IPS-20b (cell line): ENCODE results near the gene KIRREL3.

Source experiments
- H3K27ac ChIP-seq: one replicate; pipeline ENCODE4 v1.5.1; 2013; ENCODE audit warnings: low read length
- H3K27me3 ChIP-seq: 2 replicates; pipeline ENCODE4 v1.6.1; 2013; ENCODE audit warnings: mild to moderate bottlenecking, low read length, inconsistent platforms; ENCODE audit not compliant: insufficient read depth
- H3K36me3 ChIP-seq: 2 replicates; pipeline ENCODE4 v1.6.1; 2013; ENCODE audit warnings: low read depth, mild to moderate bottlenecking, inconsistent platforms, low read length, moderate library complexity; ENCODE audit not compliant: insufficient read depth
- H3K4me1 ChIP-seq: 2 replicates; pipeline ENCODE4 v1.6.1; 2013; ENCODE audit warnings: mild to moderate bottlenecking, control low read depth, inconsistent platforms, low read length, moderate library complexity; ENCODE audit not compliant: insufficient read depth
- H3K4me3 ChIP-seq: 2 replicates; pipeline ENCODE4 v1.5.1; 2013; ENCODE audit warnings: mild to moderate bottlenecking, low read length, inconsistent platforms
- H3K9ac ChIP-seq: 2 replicates; pipeline ENCODE4 v1.6.1; 2013; ENCODE audit warnings: low read depth, mild to moderate bottlenecking, inconsistent platforms, low read length, moderate library complexity
- H3K9me3 ChIP-seq: 2 replicates; pipeline ENCODE4 v1.6.1; 2013; ENCODE audit warnings: mild to moderate bottlenecking, low read depth, low read length, inconsistent platforms; ENCODE audit not compliant: insufficient read depth

KIRREL3 gene

GRCh38 chr11:126415669-126416420 is 584.7 kb downstream of the KIRREL3 start:
- Histone ChIP-seq H3K36me3 (peaks cover 6% of the 10 kb centered on the region; the same call in 1 of the 2 replicates), H3K27me3 (peaks cover 9% of the 10 kb centered on the region), H3K4me1 (no peaks in the 10 kb centered on the region), H3K9ac (peak overlapping the region; percentile 54; the same call in 1 of the 2 replicates), H3K4me3 (peak overlapping the region; percentile 48; the same call in 1 of the 2 replicates), H3K27ac (no peak overlapping the region), H3K9me3 (no peaks in the 10 kb centered on the region)

DNA sequence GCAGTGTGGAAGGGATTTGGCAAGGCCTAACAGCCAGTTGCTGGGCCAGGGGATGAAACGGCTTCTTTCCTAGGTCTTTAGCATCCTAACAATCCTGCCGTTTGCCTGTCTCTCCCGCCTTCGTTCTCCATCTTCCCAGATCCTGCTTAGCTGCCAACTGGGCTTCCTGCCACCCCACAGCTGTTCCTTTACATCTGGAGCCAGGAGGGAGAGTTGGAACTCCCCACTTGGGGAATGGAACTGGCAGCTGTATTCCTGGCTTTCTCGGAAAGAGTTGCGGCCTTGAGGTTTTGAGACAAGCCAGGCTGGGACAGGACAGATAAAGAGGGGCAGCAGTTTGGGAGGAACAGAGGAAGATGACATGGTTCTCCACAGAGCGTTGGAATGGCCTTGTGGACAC is 585.4 kb downstream of the KIRREL3 start:
- no peaks in the 10 kb centered on the region for H3K4me1 ChIP-seq
- peaks cover 6% of the 10 kb centered on the region for H3K36me3 ChIP-seq
- peaks cover 9% of the 10 kb centered on the region for H3K27me3 ChIP-seq
- no peaks in the 10 kb centered on the region for H3K9me3 ChIP-seq
- H3K27ac ChIP-seq = no peak overlapping the region
- H3K4me3 ChIP-seq = no peak overlapping the region
- no peak overlapping the region for H3K9ac ChIP-seq

DNA sequence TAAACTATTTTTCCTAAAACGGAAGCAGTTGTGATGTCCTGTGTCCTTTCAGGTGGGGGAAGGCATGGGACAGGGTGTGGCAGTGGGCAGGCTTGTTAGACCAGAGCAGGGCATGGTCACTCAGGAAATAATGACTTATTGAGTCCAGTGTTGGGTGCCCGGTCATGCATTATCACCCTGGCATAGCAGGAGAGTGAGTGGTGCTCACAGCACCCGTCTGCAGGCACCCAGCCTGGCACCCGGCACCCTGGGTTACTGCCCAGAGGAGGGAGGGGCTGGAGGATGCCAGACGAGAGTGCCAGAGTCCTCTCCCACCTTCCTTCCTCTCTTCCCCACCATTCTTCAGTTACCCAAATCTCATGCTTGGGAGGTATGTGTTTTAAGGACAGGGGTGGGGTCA is 586.0 kb downstream of the KIRREL3 start:
- Histone ChIP-seq H3K9ac (no peak overlapping the region), H3K4me3 (no peak overlapping the region), H3K36me3 (peaks cover 6% of the 10 kb centered on the region), H3K27ac (no peak overlapping the region), H3K9me3 (no peaks in the 10 kb centered on the region), H3K4me1 (no peaks in the 10 kb centered on the region), H3K27me3 (peaks cover 9% of the 10 kb centered on the region)

DNA sequence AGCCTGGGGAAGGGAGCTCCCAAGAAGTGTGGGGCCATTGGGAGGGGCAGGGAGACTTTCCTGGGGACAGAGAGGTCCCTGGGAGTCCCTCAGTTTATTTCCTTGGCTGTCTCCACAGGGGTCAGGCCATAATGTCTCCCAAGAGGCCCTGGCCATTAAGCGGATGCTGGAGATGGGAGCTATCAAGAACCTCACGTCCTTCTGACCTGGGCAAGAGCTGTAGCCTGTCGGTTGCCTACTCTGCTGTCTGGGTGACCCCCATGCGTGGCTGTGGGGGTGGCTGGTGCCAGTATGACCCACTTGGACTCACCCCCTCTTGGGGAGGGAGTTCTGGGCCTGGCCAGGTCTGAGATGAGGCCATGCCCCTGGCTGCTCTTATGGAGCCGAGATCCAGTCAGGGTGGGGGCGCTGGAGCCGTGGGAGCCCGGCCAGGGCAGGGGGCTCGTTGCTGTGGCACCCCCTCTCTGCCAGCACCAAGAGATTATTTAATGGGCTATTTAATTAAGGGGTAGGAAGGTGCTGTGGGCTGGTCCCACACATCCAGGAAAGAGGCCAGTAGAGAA is 586.6 kb downstream of the KIRREL3 start:
- H3K27ac ChIP-seq = no peak overlapping the region
- no peak overlapping the region for H3K9ac ChIP-seq
- H3K27me3 ChIP-seq = peaks cover 9% of the 10 kb centered on the region
- no peaks in the 10 kb centered on the region for H3K9me3 ChIP-seq
- H3K4me3 ChIP-seq = no peak overlapping the region
- H3K4me1 ChIP-seq = no peaks in the 10 kb centered on the region
- peaks cover 11% of the 10 kb centered on the region for H3K36me3 ChIP-seq

DNA sequence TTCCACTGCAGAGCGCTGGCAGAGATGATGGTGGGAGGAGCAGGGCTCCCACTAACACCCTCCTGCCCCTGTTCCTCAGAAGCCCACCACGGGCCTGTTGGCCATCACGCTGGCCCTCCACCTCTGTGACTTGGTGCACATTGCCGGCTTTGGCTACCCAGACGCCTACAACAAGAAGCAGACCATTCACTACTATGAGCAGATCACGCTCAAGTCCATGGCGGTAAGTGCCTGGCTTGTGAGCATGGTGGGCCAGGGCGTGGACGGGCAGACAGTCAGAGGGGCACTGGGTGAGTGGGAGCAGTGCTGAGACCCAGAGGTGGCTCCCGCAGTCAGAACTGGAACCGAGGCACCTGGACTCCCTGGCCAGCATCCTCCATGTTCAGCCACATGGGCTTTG is 587.1 kb downstream of the KIRREL3 start:
- no peak overlapping the region for H3K4me3 ChIP-seq
- H3K9ac ChIP-seq = no peak overlapping the region
- no peaks in the 10 kb centered on the region for H3K9me3 ChIP-seq
- no peak overlapping the region for H3K27ac ChIP-seq
- no peaks in the 10 kb centered on the region for H3K4me1 ChIP-seq
- H3K27me3 ChIP-seq = peaks cover 9% of the 10 kb centered on the region
- peaks cover 14% of the 10 kb centered on the region for H3K36me3 ChIP-seq

DNA sequence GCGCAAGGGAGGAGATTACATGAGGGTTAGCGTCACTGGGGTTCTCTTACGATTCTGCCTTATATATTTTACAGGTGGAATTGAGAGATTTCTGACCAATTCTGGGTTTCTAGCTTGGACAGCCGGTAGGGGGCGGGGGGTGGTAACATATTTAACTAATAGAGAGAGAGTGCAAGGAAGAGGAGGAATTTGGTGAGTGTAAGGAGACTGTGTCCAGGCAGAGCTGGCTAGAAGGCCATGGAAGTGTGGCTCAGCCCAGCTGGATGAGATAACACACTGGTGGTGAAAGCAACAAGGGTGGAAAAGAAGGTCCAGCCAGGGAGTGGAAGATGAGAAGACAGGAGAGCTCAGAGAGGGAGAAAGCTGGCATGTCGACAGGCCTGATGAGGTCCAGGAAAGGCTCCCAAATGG is 588.6 kb downstream of the KIRREL3 start:
- H3K9me3 ChIP-seq = no peaks in the 10 kb centered on the region
- H3K36me3 ChIP-seq = peaks cover 23% of the 10 kb centered on the region

DNA sequence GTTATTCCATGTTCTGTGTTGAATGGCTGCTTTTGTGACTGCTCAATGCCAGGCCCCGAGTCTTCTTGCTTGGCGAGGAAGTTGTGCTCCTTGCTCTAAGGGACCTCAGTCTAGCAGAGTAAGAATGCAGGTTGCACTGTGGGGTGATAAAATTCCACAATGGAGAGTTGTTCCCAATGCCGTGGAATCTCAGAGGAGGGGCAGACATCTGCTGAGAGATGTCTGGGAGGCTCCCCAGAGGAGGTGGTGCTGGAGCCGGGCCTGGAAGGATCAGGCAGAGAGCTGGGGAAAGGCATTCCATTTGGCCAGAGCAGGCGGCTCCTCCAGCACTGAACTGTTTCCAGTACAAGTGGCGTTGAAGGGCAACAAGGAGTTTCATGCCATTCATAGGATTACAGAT is 589.9 kb downstream of the KIRREL3 start:
- no peak overlapping the region for H3K4me3 ChIP-seq
- no peaks in the 10 kb centered on the region for H3K9me3 ChIP-seq
- no peaks in the 10 kb centered on the region for H3K4me1 ChIP-seq
- H3K9ac ChIP-seq = no peak overlapping the region
- H3K27me3 ChIP-seq = no peaks in the 10 kb centered on the region
- no peak overlapping the region for H3K27ac ChIP-seq
- peaks cover 27% of the 10 kb centered on the region for H3K36me3 ChIP-seq

More for the DNA sequence above, 588.6 kb downstream of the KIRREL3 start:
- Histone ChIP-seq H3K4me3 (no peak overlapping the region), H3K27ac (no peak overlapping the region), H3K9ac (no peak overlapping the region), H3K27me3 (peaks cover 3% of the 10 kb centered on the region; the same call in 1 of the 2 replicates), H3K4me1 (no peaks in the 10 kb centered on the region)

DNA sequence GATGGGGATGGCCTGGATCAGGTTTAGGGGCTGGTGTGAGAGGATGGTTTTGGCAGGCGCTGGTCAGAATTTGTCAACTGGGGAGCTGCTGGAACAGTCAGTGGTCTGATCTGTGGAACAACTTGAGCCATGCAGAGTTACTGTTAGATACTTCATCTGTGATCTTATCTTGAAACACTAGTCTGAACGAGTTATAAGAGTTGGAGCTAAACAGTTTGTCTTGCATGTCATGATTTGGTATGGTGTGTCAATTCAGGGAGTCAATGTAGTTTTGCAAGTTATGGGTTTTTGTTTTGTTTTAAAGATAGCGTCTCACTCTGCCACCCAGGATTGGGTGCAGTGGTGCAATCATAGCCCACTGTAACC is 591.0 kb downstream of the KIRREL3 start:
- H3K36me3 ChIP-seq = peaks cover 27% of the 10 kb centered on the region
- H3K9me3 ChIP-seq = no peaks in the 10 kb centered on the region
- no peak overlapping the region for H3K9ac ChIP-seq
- H3K4me1 ChIP-seq = 0 out of 2 replicates have a peak, but pooled peaks cover under 1% of the 10 kb centered on the region
- H3K27ac ChIP-seq = no peak overlapping the region
- no peaks in the 10 kb centered on the region for H3K27me3 ChIP-seq
- H3K4me3 ChIP-seq = no peak overlapping the region

DNA sequence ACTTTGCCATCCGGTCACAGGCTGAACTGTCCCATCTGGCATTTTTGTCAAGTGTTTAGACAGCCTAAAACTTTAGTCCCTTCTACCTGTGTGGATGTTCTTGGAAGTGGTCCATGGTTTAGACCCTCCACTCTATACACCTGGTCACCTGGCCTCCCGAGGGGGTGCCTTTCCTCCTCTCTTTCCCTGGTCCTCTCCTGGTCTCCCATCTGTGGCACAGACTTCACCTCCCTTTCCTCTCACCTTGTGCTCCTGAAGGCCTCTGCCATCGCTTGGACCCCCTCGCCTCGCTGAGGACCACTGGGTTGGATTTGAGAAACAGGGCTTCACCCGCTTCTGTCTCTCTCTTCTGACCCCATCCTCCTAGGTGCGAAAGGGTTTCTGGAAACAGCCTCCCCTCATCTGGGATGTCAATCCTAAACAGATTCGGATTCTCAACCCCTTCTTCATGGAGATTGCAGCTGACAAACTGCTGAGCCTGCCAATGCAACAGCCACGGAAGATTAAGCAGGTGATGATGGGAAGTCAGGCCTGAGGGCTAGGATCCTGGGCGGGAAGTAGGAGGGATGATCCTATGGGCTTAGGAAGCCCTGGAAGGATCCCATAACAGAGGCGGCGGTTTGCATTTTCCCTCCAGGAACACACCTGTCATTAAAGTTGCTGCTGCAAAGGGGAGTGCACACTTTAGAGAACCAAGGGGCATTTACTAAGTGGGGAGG is 591.5 kb downstream of the KIRREL3 start:
- H3K4me1 ChIP-seq = 0 out of 2 replicates have a peak, but pooled peaks cover 6% of the 10 kb centered on the region
- H3K9ac ChIP-seq = no peak overlapping the region
- H3K4me3 ChIP-seq = no peak overlapping the region
- peaks cover 27% of the 10 kb centered on the region for H3K36me3 ChIP-seq
- no peaks in the 10 kb centered on the region for H3K9me3 ChIP-seq
- no peak overlapping the region for H3K27ac ChIP-seq
- H3K27me3 ChIP-seq = no peaks in the 10 kb centered on the region

- no peak overlapping the region for H3K27ac ChIP-seq
- no peaks in the 10 kb centered on the region for H3K9me3 ChIP-seq
- no peak overlapping the region for H3K4me3 ChIP-seq
- no peak overlapping the region for H3K9ac ChIP-seq
- peaks cover 24% of the 10 kb centered on the region for H3K36me3 ChIP-seq
- H3K27me3 ChIP-seq = no peaks in the 10 kb centered on the region
- peaks cover 12% of the 10 kb centered on the region; the same call in 1 of the 2 replicates for H3K4me1 ChIP-seq
These were observed 592.1 kb downstream of the KIRREL3 start for GRCh38 chr11:126408496-126408895.

GRCh38 chr11:126407682-126408288 is 592.8 kb downstream of the KIRREL3 start:
- no peaks in the 10 kb centered on the region for H3K9me3 ChIP-seq
- H3K9ac ChIP-seq = no peak overlapping the region
- peaks cover 21% of the 10 kb centered on the region for H3K36me3 ChIP-seq
- H3K4me1 ChIP-seq = peaks cover 15% of the 10 kb centered on the region
- H3K4me3 ChIP-seq = no peak overlapping the region
- H3K27me3 ChIP-seq = no peaks in the 10 kb centered on the region
- no peak overlapping the region for H3K27ac ChIP-seq
